SU-DHL-6 (cell line): Measurements from ENCODE around the gene ZNF512B.

ENCODE experiments used
- H2AFZ ChIP-seq: fragments of 200-600 bp; sonication (generic); 2 replicates; pipeline ENCODE4 v1.6.1; 2014; ENCODE audit warnings: low read depth, mild to moderate bottlenecking, moderate library complexity, mixed read lengths, antibody characterized with exemption, low read length; ENCODE audit not compliant: severe bottlenecking
- H3F3A ChIP-seq: fragments of 200-600 bp; shearing (Covaris generic); 2 replicates; pipeline ENCODE4 v1.6.0; 2016; ENCODE audit warnings: antibody characterized with exemption, mild to moderate bottlenecking; ENCODE audit not compliant: insufficient read depth
- H3K27ac ChIP-seq: fragments of 200-600 bp; sonication (generic); 2 replicates; pipeline ENCODE4 v1.5.1; 2016; ENCODE audit warnings: low read depth, mild to moderate bottlenecking, low read length, moderate library complexity, mixed read lengths
- H3K27me3 ChIP-seq: fragments of 200-600 bp; sonication (generic), shearing (Covaris generic); 2 replicates; pipeline ENCODE4 v1.6.0; 2014; ENCODE audit warnings: mild to moderate bottlenecking, low read length
- H3K36me3 ChIP-seq: fragments of 200-600 bp; sonication (generic); 2 replicates; pipeline ENCODE4 v1.6.1; 2014; ENCODE audit warnings: mild to moderate bottlenecking, low read length, mixed read lengths
- H3K4me2 ChIP-seq: fragments of 300-600, 200-600 bp; shearing (Covaris generic), sonication (generic); 2 replicates; pipeline ENCODE4 v1.6.0; 2014; ENCODE audit warnings: low read length, low read depth, mild to moderate bottlenecking; ENCODE audit not compliant: poor library complexity, severe bottlenecking
- H3K4me3 ChIP-seq: fragments of 200-600 bp; sonication (generic); 2 replicates; pipeline ENCODE4 v1.5.1; 2014; ENCODE audit warnings: antibody characterized with exemption, low read length, mild to moderate bottlenecking, mixed read lengths; ENCODE audit not compliant: insufficient read depth, poor library complexity, severe bottlenecking
- H3K79me2 ChIP-seq: fragments of 200-600 bp; sonication (generic); 2 replicates; pipeline ENCODE4 v1.6.1; 2014; ENCODE audit warnings: mild to moderate bottlenecking, low read length, moderate library complexity; ENCODE audit not compliant: insufficient read depth
- H3K9ac ChIP-seq: fragments of 200-600 bp; sonication (generic); 2 replicates; pipeline ENCODE4 v1.7.0; 2014; ENCODE audit warnings: mild to moderate bottlenecking, low read length
- H3K9me2 ChIP-seq: fragments of 200-600 bp; sonication (generic); replicated peaks from 2 replicates; pipeline ENCODE4 v1.6.1; 2014; ENCODE audit warnings: low read length; ENCODE audit not compliant: insufficient read depth
- H3K9me3 ChIP-seq: fragments of 200-600 bp; sonication (generic); 2 replicates; pipeline ENCODE4 v1.6.1; 2014; ENCODE audit warnings: low read length, mixed read lengths; ENCODE audit not compliant: insufficient read depth
- H4K20me1 ChIP-seq: fragments of 200-600 bp; sonication (generic); 2 replicates; pipeline ENCODE4 v1.6.1; 2014; ENCODE audit warnings: low read depth, mild to moderate bottlenecking, antibody characterized with exemption, low read length, moderate library complexity, mixed read lengths
- EZH2phosphoT487 ChIP-seq: fragments of 200-600 bp; sonication (generic), shearing (Covaris generic); conservative IDR thresholded peaks from 2 replicates; pipeline ENCODE4 v1.6.1; 2018; ENCODE audit warnings: mild to moderate bottlenecking, antibody characterized with exemption, low read length, moderate library complexity, mixed read lengths
- TF ChIP-seq, protein P1 (sequence below): fragments of 200-600 bp; sonication (generic); IDR thresholded peaks from one replicate; pipeline ENCODE4 v1.5.1; 2017; ENCODE audit warnings: antibody characterized with exemption, mild to moderate bottlenecking, low read length, moderate library complexity; ENCODE audit not compliant: insufficient read depth, poor library complexity, severe bottlenecking

ZNF512B gene

DNA sequence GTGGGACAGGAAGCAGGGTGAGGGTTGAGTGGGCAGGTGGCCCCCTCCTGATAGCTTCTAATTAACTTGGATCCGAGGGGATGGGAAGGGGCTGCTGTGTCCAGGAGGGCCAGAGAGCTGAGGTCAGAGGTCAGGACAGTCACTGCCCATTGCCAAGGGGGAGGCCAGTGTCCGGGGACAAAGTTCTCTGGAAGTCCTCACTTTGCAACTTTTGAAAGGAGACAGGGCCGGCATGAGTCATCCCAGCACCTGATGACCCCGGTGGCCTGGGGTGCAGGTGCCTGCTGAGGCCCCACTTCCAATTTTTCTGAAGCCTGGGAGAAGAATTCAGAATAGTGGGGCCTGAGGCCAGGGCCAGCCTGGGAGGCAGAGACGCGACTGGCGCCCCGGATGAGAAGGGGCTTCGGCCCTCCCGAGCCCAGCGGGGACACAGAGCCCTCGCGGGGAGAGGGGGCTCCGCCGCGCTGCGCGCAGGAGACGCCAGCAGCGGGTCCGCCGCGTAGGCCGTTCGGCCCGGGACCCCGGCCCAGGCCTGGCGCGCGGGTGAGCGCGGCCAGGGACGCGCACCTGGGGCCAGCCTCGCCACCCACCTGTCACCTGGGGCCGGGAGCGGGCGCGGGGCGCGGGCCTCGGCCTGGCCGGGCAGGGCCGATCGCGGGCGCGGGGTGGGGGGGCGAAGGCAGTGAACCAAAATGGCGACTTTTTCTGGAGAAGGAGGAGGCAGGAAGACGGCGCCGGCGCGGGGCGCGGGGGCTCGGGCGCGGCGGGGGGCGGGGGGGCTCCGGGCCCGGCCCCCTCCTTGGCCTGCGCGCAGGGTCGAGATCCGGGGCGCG, 586 bp downstream of the ZNF512B start:
- Histone ChIP-seq H3K9me2 (no peaks in the 10 kb centered on the region), H3K4me2 (no peak overlapping the region), H3K9me3 (peaks cover 15% of the 10 kb centered on the region; the same call in 1 of the 2 replicates), H4K20me1 (no peaks in the 10 kb centered on the region), H3K36me3 (no peaks in the 10 kb centered on the region), H3K27me3 (no peaks in the 10 kb centered on the region), H3K9ac (no peak overlapping the region), H3K79me2 (no peaks in the 10 kb centered on the region), H3K4me3 (no peak overlapping the region), H3K27ac (no peak overlapping the region), H3F3A (no peaks in the 10 kb centered on the region), H2AFZ (no peak overlapping the region)
- TF ChIP-seq EZH2phosphoT487, result no peak
- TF ChIP-seq, protein P1, sequence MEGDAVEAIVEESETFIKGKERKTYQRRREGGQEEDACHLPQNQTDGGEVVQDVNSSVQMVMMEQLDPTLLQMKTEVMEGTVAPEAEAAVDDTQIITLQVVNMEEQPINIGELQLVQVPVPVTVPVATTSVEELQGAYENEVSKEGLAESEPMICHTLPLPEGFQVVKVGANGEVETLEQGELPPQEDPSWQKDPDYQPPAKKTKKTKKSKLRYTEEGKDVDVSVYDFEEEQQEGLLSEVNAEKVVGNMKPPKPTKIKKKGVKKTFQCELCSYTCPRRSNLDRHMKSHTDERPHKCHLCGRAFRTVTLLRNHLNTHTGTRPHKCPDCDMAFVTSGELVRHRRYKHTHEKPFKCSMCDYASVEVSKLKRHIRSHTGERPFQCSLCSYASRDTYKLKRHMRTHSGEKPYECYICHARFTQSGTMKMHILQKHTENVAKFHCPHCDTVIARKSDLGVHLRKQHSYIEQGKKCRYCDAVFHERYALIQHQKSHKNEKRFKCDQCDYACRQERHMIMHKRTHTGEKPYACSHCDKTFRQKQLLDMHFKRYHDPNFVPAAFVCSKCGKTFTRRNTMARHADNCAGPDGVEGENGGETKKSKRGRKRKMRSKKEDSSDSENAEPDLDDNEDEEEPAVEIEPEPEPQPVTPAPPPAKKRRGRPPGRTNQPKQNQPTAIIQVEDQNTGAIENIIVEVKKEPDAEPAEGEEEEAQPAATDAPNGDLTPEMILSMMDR, result no peak

DNA sequence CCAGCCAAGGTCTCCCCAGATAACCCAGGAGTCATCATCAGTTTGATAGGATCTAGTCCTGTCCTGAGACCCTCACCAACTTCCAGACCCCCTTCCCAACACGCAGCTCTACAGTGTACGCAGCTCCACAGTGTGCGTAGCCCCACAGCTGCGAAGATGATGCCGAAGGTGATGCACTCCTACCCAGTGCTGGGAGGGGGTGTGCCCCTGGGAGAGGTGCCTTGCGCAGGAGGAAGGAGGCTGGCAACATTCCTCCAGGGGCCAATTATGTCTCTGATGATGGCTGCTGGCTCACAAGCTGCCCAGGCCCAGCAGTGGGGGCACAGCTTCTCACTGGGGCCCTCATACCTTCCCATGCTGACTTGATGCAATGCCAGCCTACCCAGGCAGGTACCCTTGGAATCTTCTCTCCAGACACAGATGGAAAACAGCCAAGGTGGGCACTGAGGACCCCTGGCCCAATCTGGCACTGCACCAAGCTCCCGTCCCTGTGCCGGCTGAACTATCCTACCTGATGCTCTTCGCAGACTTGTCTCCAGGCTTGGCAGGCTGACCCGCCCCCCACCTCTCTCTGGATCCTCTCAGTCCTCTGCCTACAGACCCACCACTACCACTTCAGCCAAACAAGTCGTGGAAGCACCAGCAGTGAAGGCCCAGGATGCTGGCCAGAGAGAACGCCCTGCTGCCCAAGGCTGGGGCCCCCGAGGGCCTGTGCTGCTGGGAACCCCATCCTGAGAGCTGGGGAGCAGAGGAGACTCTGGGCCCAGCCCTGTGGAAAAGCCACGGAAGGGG, 1.4 kb downstream of the ZNF512B start:
- H3K27me3 ChIP-seq, result no peaks in the 10 kb centered on the region
- no peak overlapping the region for H2AFZ ChIP-seq
- H3K9ac ChIP-seq, result no peak overlapping the region
- H3K27ac ChIP-seq, result no peak overlapping the region
- H3F3A ChIP-seq, result no peaks in the 10 kb centered on the region
- no peak overlapping the region for H3K4me2 ChIP-seq
- no peaks in the 10 kb centered on the region for H3K36me3 ChIP-seq
- TF ChIP-seq, protein P1, result no peak
- no peak for TF ChIP-seq EZH2phosphoT487
- H3K79me2 ChIP-seq, result no peaks in the 10 kb centered on the region
- H3K9me3 ChIP-seq, result peaks cover 15% of the 10 kb centered on the region; the same call in 1 of the 2 replicates
- no peaks in the 10 kb centered on the region for H3K9me2 ChIP-seq
- no peak overlapping the region for H3K4me3 ChIP-seq
- H4K20me1 ChIP-seq, result no peaks in the 10 kb centered on the region

DNA sequence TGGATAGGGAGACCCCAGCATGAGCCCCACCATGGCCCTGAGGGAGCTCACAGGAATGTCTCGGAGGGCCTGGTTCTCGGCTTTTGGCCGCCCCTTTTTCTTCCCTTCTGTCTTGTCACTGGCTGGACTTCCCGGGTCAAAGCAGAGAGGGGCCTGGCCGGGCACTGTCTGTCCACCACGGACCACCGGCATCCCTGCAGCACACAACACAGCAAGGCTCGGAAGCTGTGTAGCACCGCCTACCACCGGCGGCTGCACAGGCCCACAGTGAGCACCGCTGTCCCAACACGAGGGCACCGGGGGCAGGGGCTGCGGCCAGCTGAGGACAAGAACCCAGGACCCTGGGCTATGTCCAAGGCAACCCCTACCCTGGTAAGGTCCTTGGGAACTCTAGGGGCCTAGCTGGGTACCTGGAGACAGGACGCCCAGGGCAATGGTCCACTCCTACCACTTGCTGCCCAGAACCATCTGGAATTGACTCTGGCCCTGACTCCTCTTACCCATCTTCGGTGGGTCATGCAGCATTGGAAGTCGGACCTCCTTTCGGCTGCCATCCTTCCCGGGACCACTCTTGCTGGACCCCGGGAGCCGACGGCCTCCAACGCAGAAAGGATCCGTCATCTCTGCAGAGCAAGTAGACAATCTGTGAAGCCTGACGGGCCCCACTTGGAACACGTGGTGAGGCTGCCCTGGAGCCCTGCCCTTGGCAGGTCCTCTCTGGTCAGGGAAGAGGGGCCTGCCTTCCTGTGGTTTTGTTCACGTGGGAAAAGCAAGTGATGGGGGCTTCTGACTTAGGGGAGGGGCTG, 2.2 kb downstream of the ZNF512B start:
- Histone ChIP-seq H2AFZ (no peak overlapping the region), H3F3A (no peaks in the 10 kb centered on the region), H4K20me1 (no peaks in the 10 kb centered on the region), H3K9me3 (peaks cover 15% of the 10 kb centered on the region; the same call in 1 of the 2 replicates), H3K79me2 (no peaks in the 10 kb centered on the region), H3K9me2 (no peaks in the 10 kb centered on the region), H3K4me2 (no peak overlapping the region), H3K27me3 (no peaks in the 10 kb centered on the region), H3K27ac (no peak overlapping the region), H3K4me3 (no peak overlapping the region), H3K36me3 (no peaks in the 10 kb centered on the region), H3K9ac (no peak overlapping the region)
- TF ChIP-seq EZH2phosphoT487, result no peak
- TF ChIP-seq, protein P1, result no peak
